Prostate gland (tissue), 1 donor: ENCODE data around the gene ATG16L2.
A peak's percentile ranks its signal among the peaks of the same experiment; 100 is the strongest.

ENCODE experiments used
- POLR2A ChIP-seq: fragments of 450-650 bp; IDR thresholded peaks from one replicate; pipeline ENCODE4 v1.6.1; 2016; ENCODE audit warnings: antibody characterized with exemption, mild to moderate bottlenecking
- POLR2AphosphoS5 ChIP-seq: sonication (generic); formaldehyde crosslinking; IDR thresholded peaks from one replicate; pipeline ENCODE4 v1.6.1; 2017; ENCODE audit warnings: antibody characterized with exemption

DNA sequence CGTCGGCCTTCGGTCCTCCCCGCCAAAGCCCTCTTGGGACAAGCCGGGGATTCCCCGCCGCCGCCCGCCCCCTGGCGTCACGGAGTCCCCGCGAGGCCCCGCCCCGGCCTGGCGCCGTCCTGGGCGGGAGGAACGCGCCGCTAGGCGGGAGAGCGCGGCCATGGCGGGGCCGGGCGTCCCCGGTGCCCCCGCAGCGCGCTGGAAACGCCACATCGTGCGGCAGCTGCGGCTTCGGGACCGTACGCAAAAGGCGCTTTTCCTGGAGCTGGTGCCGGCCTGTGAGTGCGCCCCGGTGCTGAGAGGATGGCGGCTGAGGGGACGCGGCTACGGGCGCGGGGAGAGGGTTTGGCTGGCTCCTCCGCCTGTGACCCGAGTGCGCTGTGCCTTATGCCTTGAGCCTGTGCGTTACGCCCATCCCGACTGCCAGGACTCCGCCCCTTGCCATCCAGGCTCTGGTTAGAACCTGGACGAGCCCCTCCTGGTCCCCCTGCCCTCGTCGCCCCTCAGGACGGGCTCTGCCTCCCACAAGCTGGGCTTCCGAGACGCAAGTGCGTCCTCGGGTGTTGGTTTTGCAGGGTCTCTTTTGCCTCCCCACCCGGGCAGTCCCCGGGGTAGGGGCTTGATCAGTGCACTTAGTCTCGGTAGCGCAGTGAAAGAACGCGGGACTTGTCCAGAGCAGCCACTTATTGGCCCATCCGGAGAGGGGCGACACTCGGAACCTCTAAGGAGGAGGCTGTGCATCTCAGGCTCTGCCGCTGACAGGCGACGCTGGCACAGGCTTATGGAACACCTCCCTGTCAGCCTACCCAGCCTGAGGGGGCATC, at the start of gene ATG16L2:
- TF ChIP-seq POLR2AphosphoS5: no peak
- peak; percentile 78 for TF ChIP-seq POLR2A
